ENCODE measurements around the gene ROBO4.

Gene ROBO4

GRCh38 chr11:124897674-124898262 lies at the start of gene ROBO4:
TSS of gene ROBO4 (minus strand) at chr11:124897865. CDS start at chr11:124897795, 70 bp downstream.
- Histone ChIP-seq H3K27me3 (ENCODE audit: control insufficient read depth in 1 of 2, insufficient read depth in 2 of 2, low read length in 2 of 2) (peaks cover 9 to 11% of the 10 kb centered on the region in 2 donors), H3K4me1 (ENCODE audit: control insufficient read depth in 1 of 2, insufficient read depth in 2 of 2, low read length in 2 of 2) (no peaks in the 10 kb centered on the region), H3K9ac (ENCODE audit: low read depth in 1 of 2, low read length in 2 of 2) (peak within 1 kb of the TSS in 1 of 2 donors; percentile 14), H3K27ac (ENCODE audit: low read depth, low read length) (no peak within 1 kb of the TSS), H3K9me3 (ENCODE audit: control insufficient read depth in 1 of 2, low read length in 2 of 2) (no peaks in the 10 kb centered on the region), H3K36me3 (ENCODE audit: control insufficient read depth in 1 of 2, insufficient read depth in 2 of 2, low read length in 2 of 2) (no peaks in the 10 kb centered on the region), H3K4me3 (ENCODE audit: low read depth in 1 of 2, low read length in 2 of 2) (peak within 1 kb of the TSS in 1 of 2 donors; percentile 46)

- H3K27me3 ChIP-seq (ENCODE audit: control insufficient read depth in 1 of 2, insufficient read depth in 2 of 2, low read length in 2 of 2), result peaks cover 0 to 3% of the 10 kb centered on the region in 2 donors
- no peaks in the 10 kb centered on the region for H3K4me1 ChIP-seq (ENCODE audit: control insufficient read depth in 1 of 2, insufficient read depth in 2 of 2, low read length in 2 of 2)
- H3K27ac ChIP-seq (ENCODE audit: low read depth, low read length), result no peak overlapping the region
- no peak overlapping the region for H3K9ac ChIP-seq (ENCODE audit: low read depth in 1 of 2, low read length in 2 of 2)
- H3K9me3 ChIP-seq (ENCODE audit: control insufficient read depth in 1 of 2, low read length in 2 of 2), result no peaks in the 10 kb centered on the region
- H3K4me3 ChIP-seq (ENCODE audit: low read depth in 1 of 2, low read length in 2 of 2), result no peak overlapping the region
- H3K36me3 ChIP-seq (ENCODE audit: control insufficient read depth in 1 of 2, insufficient read depth in 2 of 2, low read length in 2 of 2), result no peaks in the 10 kb centered on the region
These were observed 49.1 kb upstream of the ROBO4 start for GRCh38 chr11:124946735-124947141.

GRCh38 chr11:124945826-124946225 lies 48.2 kb upstream of the ROBO4 start:
- H3K36me3 ChIP-seq (ENCODE audit: control insufficient read depth in 1 of 2, insufficient read depth in 2 of 2, low read length in 2 of 2), result no peaks in the 10 kb centered on the region
- H3K4me3 ChIP-seq (ENCODE audit: low read depth in 1 of 2, low read length in 2 of 2), result no peak overlapping the region
- H3K9ac ChIP-seq (ENCODE audit: low read depth in 1 of 2, low read length in 2 of 2), result no peak overlapping the region
- peaks cover 0 to 3% of the 10 kb centered on the region in 2 donors for H3K27me3 ChIP-seq (ENCODE audit: control insufficient read depth in 1 of 2, insufficient read depth in 2 of 2, low read length in 2 of 2)
- H3K4me1 ChIP-seq (ENCODE audit: control insufficient read depth in 1 of 2, insufficient read depth in 2 of 2, low read length in 2 of 2), result no peaks in the 10 kb centered on the region
- H3K9me3 ChIP-seq (ENCODE audit: control insufficient read depth in 1 of 2, low read length in 2 of 2), result no peaks in the 10 kb centered on the region
- H3K27ac ChIP-seq (ENCODE audit: low read depth, low read length), result no peak overlapping the region

GRCh38 chr11:124944565-124944964 lies 46.9 kb upstream of the ROBO4 start:
- H3K36me3 ChIP-seq (ENCODE audit: control insufficient read depth in 1 of 2, insufficient read depth in 2 of 2, low read length in 2 of 2), result no peaks in the 10 kb centered on the region
- no peak overlapping the region for H3K4me3 ChIP-seq (ENCODE audit: low read depth in 1 of 2, low read length in 2 of 2)
- H3K4me1 ChIP-seq (ENCODE audit: control insufficient read depth in 1 of 2, insufficient read depth in 2 of 2, low read length in 2 of 2), result no peaks in the 10 kb centered on the region
- H3K9ac ChIP-seq (ENCODE audit: low read depth in 1 of 2, low read length in 2 of 2), result no peak overlapping the region
- H3K27me3 ChIP-seq (ENCODE audit: control insufficient read depth in 1 of 2, insufficient read depth in 2 of 2, low read length in 2 of 2), result peaks cover 0 to 3% of the 10 kb centered on the region in 2 donors
- no peak overlapping the region for H3K27ac ChIP-seq (ENCODE audit: low read depth, low read length)
- no peaks in the 10 kb centered on the region for H3K9me3 ChIP-seq (ENCODE audit: control insufficient read depth in 1 of 2, low read length in 2 of 2)

- no peaks in the 10 kb centered on the region for H3K4me1 ChIP-seq (ENCODE audit: control insufficient read depth in 1 of 2, insufficient read depth in 2 of 2, low read length in 2 of 2)
- no peak overlapping the region for H3K4me3 ChIP-seq (ENCODE audit: low read depth in 1 of 2, low read length in 2 of 2)
- H3K27ac ChIP-seq (ENCODE audit: low read depth, low read length), result no peak overlapping the region
- no peak overlapping the region for H3K9ac ChIP-seq (ENCODE audit: low read depth in 1 of 2, low read length in 2 of 2)
- peaks cover 0 to 3% of the 10 kb centered on the region in 2 donors for H3K27me3 ChIP-seq (ENCODE audit: control insufficient read depth in 1 of 2, insufficient read depth in 2 of 2, low read length in 2 of 2)
- no peaks in the 10 kb centered on the region for H3K9me3 ChIP-seq (ENCODE audit: control insufficient read depth in 1 of 2, low read length in 2 of 2)
- H3K36me3 ChIP-seq (ENCODE audit: control insufficient read depth in 1 of 2, insufficient read depth in 2 of 2, low read length in 2 of 2), result no peaks in the 10 kb centered on the region
These were observed 46.1 kb upstream of the ROBO4 start for GRCh38 chr11:124943741-124944140.

- no peak overlapping the region for H3K27ac ChIP-seq (ENCODE audit: low read depth, low read length)
- H3K4me3 ChIP-seq (ENCODE audit: low read depth in 1 of 2, low read length in 2 of 2), result no peak overlapping the region
- no peaks in the 10 kb centered on the region for H3K4me1 ChIP-seq (ENCODE audit: control insufficient read depth in 1 of 2, insufficient read depth in 2 of 2, low read length in 2 of 2)
- no peaks in the 10 kb centered on the region for H3K36me3 ChIP-seq (ENCODE audit: control insufficient read depth in 1 of 2, insufficient read depth in 2 of 2, low read length in 2 of 2)
- H3K27me3 ChIP-seq (ENCODE audit: control insufficient read depth in 1 of 2, insufficient read depth in 2 of 2, low read length in 2 of 2), result peaks cover 0 to 3% of the 10 kb centered on the region in 2 donors
- H3K9ac ChIP-seq (ENCODE audit: low read depth in 1 of 2, low read length in 2 of 2), result no peak overlapping the region
- H3K9me3 ChIP-seq (ENCODE audit: control insufficient read depth in 1 of 2, low read length in 2 of 2), result no peaks in the 10 kb centered on the region
These were observed 45.6 kb upstream of the ROBO4 start for GRCh38 chr11:124943254-124943616.

GRCh38 chr11:124942466-124943253 lies 45.0 kb upstream of the ROBO4 start:
- Histone ChIP-seq H3K9ac (ENCODE audit: low read depth in 1 of 2, low read length in 2 of 2) (no peak overlapping the region), H3K4me3 (ENCODE audit: low read depth in 1 of 2, low read length in 2 of 2) (no peak overlapping the region), H3K27me3 (ENCODE audit: control insufficient read depth in 1 of 2, insufficient read depth in 2 of 2, low read length in 2 of 2) (peaks cover 0 to 7% of the 10 kb centered on the region in 2 donors), H3K27ac (ENCODE audit: low read depth, low read length) (no peak overlapping the region), H3K36me3 (ENCODE audit: control insufficient read depth in 1 of 2, insufficient read depth in 2 of 2, low read length in 2 of 2) (no peaks in the 10 kb centered on the region), H3K9me3 (ENCODE audit: control insufficient read depth in 1 of 2, low read length in 2 of 2) (no peaks in the 10 kb centered on the region), H3K4me1 (ENCODE audit: control insufficient read depth in 1 of 2, insufficient read depth in 2 of 2, low read length in 2 of 2) (no peaks in the 10 kb centered on the region)

- Histone ChIP-seq H3K4me3 (ENCODE audit: low read depth in 1 of 2, low read length in 2 of 2) (no peak overlapping the region), H3K4me1 (ENCODE audit: control insufficient read depth in 1 of 2, insufficient read depth in 2 of 2, low read length in 2 of 2) (no peaks in the 10 kb centered on the region), H3K36me3 (ENCODE audit: control insufficient read depth in 1 of 2, insufficient read depth in 2 of 2, low read length in 2 of 2) (no peaks in the 10 kb centered on the region), H3K27me3 (ENCODE audit: control insufficient read depth in 1 of 2, insufficient read depth in 2 of 2, low read length in 2 of 2) (peaks cover 0 to 7% of the 10 kb centered on the region in 2 donors), H3K9ac (ENCODE audit: low read depth in 1 of 2, low read length in 2 of 2) (no peak overlapping the region), H3K27ac (ENCODE audit: low read depth, low read length) (no peak overlapping the region), H3K9me3 (ENCODE audit: control insufficient read depth in 1 of 2, low read length in 2 of 2) (no peaks in the 10 kb centered on the region)
These were observed 44.0 kb upstream of the ROBO4 start for GRCh38 chr11:124941703-124942102.

GRCh38 chr11:124938970-124939369 lies 41.3 kb upstream of the ROBO4 start:
- Histone ChIP-seq H3K9ac (ENCODE audit: low read depth in 1 of 2, low read length in 2 of 2) (no peak overlapping the region), H3K4me1 (ENCODE audit: control insufficient read depth in 1 of 2, insufficient read depth in 2 of 2, low read length in 2 of 2) (no peaks in the 10 kb centered on the region), H3K27me3 (ENCODE audit: control insufficient read depth in 1 of 2, insufficient read depth in 2 of 2, low read length in 2 of 2) (peaks cover 0 to 4% of the 10 kb centered on the region in 2 donors), H3K4me3 (ENCODE audit: low read depth in 1 of 2, low read length in 2 of 2) (no peak overlapping the region), H3K27ac (ENCODE audit: low read depth, low read length) (no peak overlapping the region), H3K9me3 (ENCODE audit: control insufficient read depth in 1 of 2, low read length in 2 of 2) (no peaks in the 10 kb centered on the region), H3K36me3 (ENCODE audit: control insufficient read depth in 1 of 2, insufficient read depth in 2 of 2, low read length in 2 of 2) (no peaks in the 10 kb centered on the region)

- H3K27me3 ChIP-seq (ENCODE audit: control insufficient read depth in 1 of 2, insufficient read depth in 2 of 2, low read length in 2 of 2), result peaks cover 0 to 4% of the 10 kb centered on the region in 2 donors
- no peak overlapping the region for H3K9ac ChIP-seq (ENCODE audit: low read depth in 1 of 2, low read length in 2 of 2)
- H3K4me3 ChIP-seq (ENCODE audit: low read depth in 1 of 2, low read length in 2 of 2), result no peak overlapping the region
- no peaks in the 10 kb centered on the region for H3K36me3 ChIP-seq (ENCODE audit: control insufficient read depth in 1 of 2, insufficient read depth in 2 of 2, low read length in 2 of 2)
- H3K27ac ChIP-seq (ENCODE audit: low read depth, low read length), result no peak overlapping the region
- no peaks in the 10 kb centered on the region for H3K9me3 ChIP-seq (ENCODE audit: control insufficient read depth in 1 of 2, low read length in 2 of 2)
- H3K4me1 ChIP-seq (ENCODE audit: control insufficient read depth in 1 of 2, insufficient read depth in 2 of 2, low read length in 2 of 2), result no peaks in the 10 kb centered on the region
These were observed 40.6 kb upstream of the ROBO4 start for GRCh38 chr11:124938206-124938765.
